Astrocyte (in vitro differentiated cells and primary cell): ENCODE data around the gene DTD2. TPM values are rescaled to one million over a fixed set of nuclear protein-coding genes. Genes with fewer than 3 reads are reported as not detected.

Source experiments
- DNase-seq: peaks from one replicate; pipeline ENCODE4 v3.0.0-alpha.2; 2010; ENCODE audit warnings: low read depth
- FAIRE-seq: peaks from 2 replicates; lab custom pipeline; 2011; peaks lifted over from hg19 to GRCh38; lab: Jason Lieb, UNC
- H2AFZ ChIP-seq: 2 replicates; pipeline ENCODE4 v1.6.0; 2012; ENCODE audit warnings: low read depth, low read length, inconsistent platforms
- H3K27ac ChIP-seq: 2 replicates; pipeline ENCODE4 v1.5.1; 2011; ENCODE audit warnings: low read depth, low read length, inconsistent platforms
- H3K27me3 ChIP-seq: 2 replicates; pipeline ENCODE4 v1.6.0; 2011; ENCODE audit warnings: low read length, inconsistent platforms; ENCODE audit not compliant: insufficient read depth
- H3K36me3 ChIP-seq: 2 replicates; pipeline ENCODE4 v1.5.1; 2011; ENCODE audit warnings: low read length, inconsistent platforms; ENCODE audit not compliant: insufficient read depth
- H3K4me1 ChIP-seq: 2 replicates; pipeline ENCODE4 v1.5.1; 2011; ENCODE audit warnings: low read length, inconsistent platforms; ENCODE audit not compliant: insufficient read depth
- H3K4me2 ChIP-seq: 2 replicates; pipeline ENCODE4 v1.6.0; 2012; ENCODE audit warnings: low read length, inconsistent platforms
- H3K4me3 ChIP-seq: 2 replicates; pipeline ENCODE4 v1.5.1; 2011; ENCODE audit warnings: low read depth, mild to moderate bottlenecking, low read length, inconsistent platforms; ENCODE audit not compliant: insufficient read depth
- H3K79me2 ChIP-seq: 2 replicates; pipeline ENCODE4 v1.6.0; 2012; ENCODE audit warnings: mild to moderate bottlenecking, low read length, inconsistent platforms; ENCODE audit not compliant: insufficient read depth
- H3K9ac ChIP-seq: 2 replicates; pipeline ENCODE4 v1.6.0; 2012; ENCODE audit warnings: mild to moderate bottlenecking, low read length, inconsistent platforms
- H3K9me3 ChIP-seq: 2 replicates; pipeline ENCODE4 v1.5.1; 2012; ENCODE audit warnings: low read depth, mild to moderate bottlenecking, low read length, inconsistent platforms; ENCODE audit not compliant: insufficient read depth
- H4K20me1 ChIP-seq: 2 replicates; pipeline ENCODE4 v1.6.0; 2012; ENCODE audit warnings: low read length, inconsistent platforms; ENCODE audit not compliant: insufficient read depth
- H3K27ac Mint-ChIP-seq: one replicate; pipeline ENCODE4 v1.8.0; 2021; ENCODE audit warnings: mild to moderate bottlenecking, mixed read lengths; ENCODE audit not compliant: unreplicated experiment
- H3K27me3 Mint-ChIP-seq: one replicate; pipeline ENCODE4 v1.8.0; 2021; ENCODE audit warnings: low read depth, mixed read lengths; ENCODE audit not compliant: unreplicated experiment
- H3K36me3 Mint-ChIP-seq: one replicate; pipeline ENCODE4 v1.8.0; 2021; ENCODE audit warnings: low read depth, mixed read lengths; ENCODE audit not compliant: unreplicated experiment
- H3K4me1 Mint-ChIP-seq: one replicate; pipeline ENCODE4 v1.8.0; 2021; ENCODE audit warnings: low read depth, mixed read lengths; ENCODE audit not compliant: unreplicated experiment
- H3K4me3 Mint-ChIP-seq: one replicate; pipeline ENCODE4 v1.8.0; 2021; ENCODE audit warnings: mild to moderate bottlenecking, moderate library complexity, mixed read lengths; ENCODE audit not compliant: unreplicated experiment
- H3K9me3 Mint-ChIP-seq: one replicate; pipeline ENCODE4 v1.8.0; 2021; ENCODE audit warnings: mild to moderate bottlenecking, mixed read lengths; ENCODE audit not compliant: unreplicated experiment
- CTCF ChIP-seq: IDR thresholded peaks from 2 replicates; pipeline ENCODE4 v1.5.1; 2011; ENCODE audit warnings: low read depth, mild to moderate bottlenecking, inconsistent platforms, low read length, moderate library complexity; ENCODE audit not compliant: insufficient read depth
- EZH2 ChIP-seq: IDR thresholded peaks from 2 replicates; pipeline ENCODE4 v1.6.1; 2012; ENCODE audit warnings: mild to moderate bottlenecking, low read length, inconsistent platforms; ENCODE audit not compliant: insufficient read depth
- total RNA-seq: library from RNA; stranded (reverse); gene quantifications from 2 replicates; pipeline ENCODE4 v1.2.1, GENCODE V29; 2021

Gene DTD2
- total RNA-seq, 1 donor from 2014 or later = 22.6 TPM

GRCh38 chr14:31492759-31493498, 35.6 kb upstream of the DTD2 start:
- Histone ChIP-seq H3K36me3 (no peaks in the 10 kb centered on the region), H3K79me2 (no peaks in the 10 kb centered on the region), H4K20me1 (no peaks in the 10 kb centered on the region), H3K9ac (no peak overlapping the region), H3K27ac (no peak overlapping the region), H3K4me2 (no peak overlapping the region), H3K9me3 (no peaks in the 10 kb centered on the region), H3K27me3 (no peaks in the 10 kb centered on the region), H2AFZ (no peak overlapping the region), H3K4me3 (no peak overlapping the region), H3K4me1 (no peaks in the 10 kb centered on the region)
- Mint-ChIP-seq H3K36me3 (peaks cover 6% of the 10 kb centered on the region), H3K4me3 (no peak overlapping the region), H3K27ac (no peak overlapping the region), H3K9me3 (peaks cover 7% of the 10 kb centered on the region), H3K27me3 (no peaks in the 10 kb centered on the region), H3K4me1 (no peaks in the 10 kb centered on the region)
- FAIRE-seq (no peak), DNase-seq (no peak)
- TF ChIP-seq CTCF = no peak
- no peak for TF ChIP-seq EZH2

- H4K20me1 ChIP-seq = no peaks in the 10 kb centered on the region
- Mint-ChIP-seq H3K4me1 (no peaks in the 10 kb centered on the region), H3K9me3 (no peaks in the 10 kb centered on the region), H3K4me3 (no peak overlapping the region), H3K36me3 (peaks cover 3% of the 10 kb centered on the region), H3K27ac (no peak overlapping the region), H3K27me3 (no peaks in the 10 kb centered on the region)
- no peaks in the 10 kb centered on the region for H3K9me3 ChIP-seq
- no peaks in the 10 kb centered on the region for H3K36me3 ChIP-seq
- H3K4me2 ChIP-seq = no peak overlapping the region
- DNase-seq = no peak
- no peak overlapping the region for H3K9ac ChIP-seq
- no peak overlapping the region for H3K27ac ChIP-seq
- no peaks in the 10 kb centered on the region for H3K79me2 ChIP-seq
- H3K4me1 ChIP-seq = no peaks in the 10 kb centered on the region
- H3K4me3 ChIP-seq = no peak overlapping the region
- H2AFZ ChIP-seq = no peak overlapping the region
- TF ChIP-seq EZH2 = no peak
- no peak for TF ChIP-seq CTCF
- H3K27me3 ChIP-seq = no peaks in the 10 kb centered on the region
- FAIRE-seq = no peak
Measured at GRCh38 chr14:31489691-31490090, 32.4 kb upstream of the DTD2 start.

- DNase-seq (no peak), FAIRE-seq (no peak)
- Histone ChIP-seq H3K4me3 (no peak within 1 kb of the TSS), H3K79me2 (no peaks in the 10 kb centered on the region), H2AFZ (no peak within 1 kb of the TSS), H3K4me1 (no peaks in the 10 kb centered on the region), H4K20me1 (no peaks in the 10 kb centered on the region), H3K9ac (no peak within 1 kb of the TSS), H3K4me2 (no peak within 1 kb of the TSS), H3K9me3 (no peaks in the 10 kb centered on the region), H3K27ac (no peak within 1 kb of the TSS), H3K36me3 (no peaks in the 10 kb centered on the region), H3K27me3 (peaks cover 2% of the 10 kb centered on the region)
- H3K27ac Mint-ChIP-seq = no peak within 1 kb of the TSS
- TF ChIP-seq CTCF = no peak
- no peak for TF ChIP-seq EZH2
- no peaks in the 10 kb centered on the region for H3K9me3 Mint-ChIP-seq
- H3K4me3 Mint-ChIP-seq = no peak within 1 kb of the TSS
- H3K36me3 Mint-ChIP-seq = no peaks in the 10 kb centered on the region
- no peaks in the 10 kb centered on the region for H3K27me3 Mint-ChIP-seq
- H3K4me1 Mint-ChIP-seq = no peaks in the 10 kb centered on the region
Measured at GRCh38 chr14:31487886-31488285, 30.6 kb upstream of the DTD2 start, which contains the start of gene GPR33. Gene GPR33 (minus strand): TSS chr14:31488039. CDS start chr14:31483965, 4,074 bp downstream.
